Upper lobe of left lung (tissue), 6 donors: Measurements from ENCODE around the gene ACP4. TPM values are rescaled to one million over a fixed set of nuclear protein-coding genes. Genes with fewer than 3 reads are reported as not detected.

Experiments
- ATAC-seq, 2 donors: fragments of 200-7000 bp; cut with Tn5 transposase; one replicate each; pipeline ENCODE4 v1.9.1; 2022; ENCODE audit warnings: mild to moderate bottlenecking in 2 of 2, moderate library complexity in 2 of 2; ENCODE audit not compliant: low FRiP score in 2 of 2
- DNase-seq, 2 donors: peaks; one replicate each; pipeline ENCODE4 v3.0.0-alpha.2; 2019 to 2020
- H3K27ac ChIP-seq, 4 donors: fragments of 200-600 bp; sonication (generic); one replicate each; pipeline ENCODE4 v1.5.1; 2016 to 2019
- H3K27me3 ChIP-seq, 4 donors: fragments of 200-600 bp; sonication (generic); one replicate each; pipeline ENCODE4 v1.5.1; 2017 to 2019
- H3K36me3 ChIP-seq, 4 donors: fragments of 200-600 bp; sonication (generic); one replicate each; pipeline ENCODE4 v1.5.1; 2016 to 2019
- H3K4me1 ChIP-seq, 4 donors: fragments of 200-600 bp; sonication (generic); one replicate each; pipeline ENCODE4 v1.5.1; 2018 to 2019
- H3K4me3 ChIP-seq, 4 donors: fragments of 200-600 bp; sonication (generic); one replicate each; pipeline ENCODE4 v1.5.1; 2017 to 2019; ENCODE audit warnings: mild to moderate bottlenecking in 2 of 4, moderate library complexity in 1 of 4
- H3K9me3 ChIP-seq, 4 donors: fragments of 200-600 bp; sonication (generic); one replicate each; pipeline ENCODE4 v1.5.1; 2018 to 2019
- CTCF ChIP-seq, 6 experiments: fragments of 450-650 bp in 4 of 6; fragments of 200-600 bp in 2 of 6; sonication (generic) in 2 of 6; IDR thresholded peaks; one replicate each; pipeline ENCODE4 v1.5.1; 2016 to 2019; ENCODE audit warnings: antibody characterized with exemption in 6 of 6
- EP300 ChIP-seq, 4 donors: sonication (generic); formaldehyde crosslinking; IDR thresholded peaks; one replicate each; pipeline ENCODE4 v1.5.1; 2017; ENCODE audit warnings: antibody characterized with exemption in 4 of 4, control low read depth in 2 of 4
- POLR2A ChIP-seq, 4 donors: fragments of 450-650 bp; IDR thresholded peaks; one replicate each; pipeline ENCODE4 v1.5.1; 2016 to 2017; ENCODE audit warnings: antibody characterized with exemption in 4 of 4, mild to moderate bottlenecking in 2 of 4
- POLR2AphosphoS5 ChIP-seq, 2 donors: sonication (generic); formaldehyde crosslinking; IDR thresholded peaks; one replicate each; pipeline ENCODE4 v1.5.1; 2017; ENCODE audit warnings: antibody characterized with exemption in 2 of 2
- WGBS, 2 donors: methylation state at CpG; one replicate each; pipeline ENCODE4 v1.1.5; 2017 to 2018; 5-methylcytosine and 5-hydroxymethylcytosine counted together
- total RNA-seq, 6 donors: library from RNA; depleted of rRNA in 4 of 6; stranded (reverse); fragments of >200 nt in 4 of 6; gene quantifications; one replicate each; pipeline versions ENCODE4 v1.1.0 to v1.2.1, GENCODE V29; 2016 to 2021
- donor health status: DM: no; HTN: no; CAD: no; lungs with moderate emphysema.
- donor health status: DM: no; HTN: yes; CAD: no; lungs with severe emphysema.

Gene ACP4
- total RNA-seq, 6 donors from 2014 or later: not detected

DNA sequence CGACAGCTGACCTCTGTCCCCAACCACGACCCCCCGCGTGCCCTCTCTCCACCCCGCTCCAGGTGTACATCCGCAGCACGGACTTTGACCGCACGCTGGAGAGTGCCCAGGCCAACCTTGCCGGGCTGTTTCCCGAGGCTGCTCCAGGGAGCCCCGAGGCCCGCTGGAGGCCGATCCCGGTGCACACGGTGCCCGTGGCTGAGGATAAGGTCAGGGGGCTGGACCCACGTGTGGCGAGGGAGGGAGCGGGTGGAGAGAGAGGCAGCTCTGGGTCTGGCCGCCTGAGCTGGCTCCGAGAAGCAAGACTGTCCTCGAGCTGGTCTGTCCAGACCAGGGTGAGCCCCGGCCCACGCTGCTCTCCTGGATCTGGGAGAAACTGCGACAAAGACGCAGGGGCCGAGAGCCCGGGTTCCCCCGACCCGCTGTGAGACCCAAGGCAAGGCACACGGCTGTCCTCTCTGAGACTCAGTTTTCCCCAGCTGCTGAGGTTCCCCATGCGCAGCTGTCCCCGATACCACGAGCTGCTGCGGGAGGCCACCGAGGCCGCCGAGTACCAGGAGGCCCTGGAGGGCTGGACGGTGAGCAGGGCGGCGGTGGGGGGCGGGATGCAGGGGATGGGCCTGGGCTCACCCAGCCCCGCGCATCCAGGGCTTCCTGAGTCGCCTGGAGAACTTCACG lies 1.5 kb downstream of the ACP4 start:
- DNase-seq: peak in 1 of 2 donors; percentile 77
- no peak overlapping the region for H3K4me3 ChIP-seq
- no peaks in the 10 kb centered on the region for H3K4me1 ChIP-seq
- peaks cover 0 to 6% (median 3%) of the 10 kb centered on the region in 4 donors for H3K36me3 ChIP-seq
- H3K27me3 ChIP-seq: no peaks in the 10 kb centered on the region
- 83 to 84% methylated on average over 43 to 44 of the region's 47 CpGs for WGBS, 2 donors
- no peak overlapping the region for H3K27ac ChIP-seq
- ATAC-seq: no peak
- no peaks in the 10 kb centered on the region for H3K9me3 ChIP-seq
- TF ChIP-seq CTCF (IDR thresholded peaks at IDR 0.05) (no peak), EP300 (IDR thresholded peaks at IDR 0.05) (no peak)

DNA sequence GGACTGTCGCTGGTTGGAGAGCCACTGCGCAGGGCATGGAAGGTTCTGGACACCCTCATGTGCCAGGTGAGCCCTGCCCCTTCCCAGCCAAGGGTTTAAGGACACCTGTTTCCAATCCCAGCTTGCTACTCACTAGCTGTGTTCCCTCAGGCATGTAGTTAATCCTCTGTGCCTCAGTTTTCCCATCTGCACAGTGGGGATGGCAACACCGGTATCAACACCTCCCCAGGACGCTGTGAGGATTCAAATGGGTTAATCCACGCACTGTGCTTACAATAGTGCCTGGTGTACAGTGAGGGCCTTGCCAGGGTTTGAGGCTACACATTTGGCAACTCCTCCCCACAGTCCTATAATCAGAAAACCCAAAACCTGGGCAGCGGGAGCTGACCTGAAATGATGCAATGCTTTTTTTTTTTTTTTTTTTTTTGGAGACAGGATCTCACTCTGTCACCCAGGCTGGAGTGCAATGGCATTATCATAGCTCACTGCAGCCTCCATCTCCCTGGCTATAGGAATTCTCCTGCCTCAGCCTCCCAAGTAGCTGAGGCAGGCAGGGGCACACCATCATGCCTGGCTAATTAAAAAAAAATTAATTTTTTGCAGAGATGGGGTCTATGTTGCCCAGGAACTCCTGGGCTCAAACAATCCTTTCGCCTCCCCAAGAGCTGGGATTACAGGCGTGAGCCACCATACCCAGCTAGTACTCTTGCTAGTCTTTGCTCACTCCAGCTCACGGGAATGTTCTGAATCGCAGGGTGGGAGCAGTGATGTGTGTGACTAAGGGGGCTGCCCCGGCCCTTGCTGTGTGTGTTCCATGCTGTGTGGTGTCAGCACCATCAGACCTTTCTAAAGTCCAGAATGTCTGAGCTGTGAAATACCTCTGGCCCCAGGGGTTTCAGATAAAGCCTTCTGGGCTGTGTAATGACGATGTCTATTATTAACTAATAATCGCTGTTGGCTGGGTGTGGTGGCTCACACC lies 2.3 kb downstream of the ACP4 start:
- ATAC-seq (no peak), DNase-seq (no peak)
- Histone ChIP-seq H3K4me3 (no peak overlapping the region), H3K9me3 (no peaks in the 10 kb centered on the region), H3K27me3 (no peaks in the 10 kb centered on the region), H3K27ac (no peak overlapping the region), H3K4me1 (no peaks in the 10 kb centered on the region), H3K36me3 (peaks cover under 1 to 12% (median 4%) of the 10 kb centered on the region in 4 donors)
- TF ChIP-seq POLR2AphosphoS5 (IDR thresholded peaks at IDR 0.05) (no peak), EP300 (IDR thresholded peaks at IDR 0.05) (no peak), CTCF (IDR thresholded peaks at IDR 0.05) (no peak), POLR2A (IDR thresholded peaks at IDR 0.05) (no peak)
- WGBS, 2 donors: 84 to 87% methylated on average over 8 to 13 of the region's 13 CpGs

DNA sequence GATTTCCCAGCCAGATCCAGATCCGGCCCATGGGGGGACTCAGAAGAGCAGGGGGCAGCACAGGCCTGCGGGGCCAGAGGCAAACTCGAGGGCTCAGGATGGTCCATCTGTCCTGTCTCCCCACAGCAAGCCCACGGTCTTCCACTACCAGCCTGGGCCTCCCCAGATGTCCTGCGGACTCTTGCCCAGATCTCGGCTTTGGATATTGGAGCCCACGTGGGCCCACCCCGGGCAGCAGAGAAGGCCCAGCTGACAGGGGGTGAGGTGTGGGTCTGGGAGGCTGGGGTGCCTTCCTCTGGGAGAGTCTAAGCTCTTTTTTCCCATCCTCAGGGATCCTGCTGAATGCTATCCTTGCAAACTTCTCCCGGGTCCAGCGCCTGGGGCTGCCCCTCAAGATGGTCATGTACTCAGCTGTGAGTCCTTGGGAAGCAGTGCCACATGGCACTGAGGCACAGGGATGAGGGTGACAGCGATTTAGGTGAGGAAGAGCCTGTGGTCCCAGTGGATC lies 3.4 kb downstream of the ACP4 start:
- H3K4me1 ChIP-seq: no peaks in the 10 kb centered on the region
- no peak overlapping the region for H3K4me3 ChIP-seq
- peaks cover 9 to 23% (median 15%) of the 10 kb centered on the region in 4 donors for H3K36me3 ChIP-seq
- H3K9me3 ChIP-seq: no peaks in the 10 kb centered on the region
- DNase-seq (no peak), ATAC-seq (no peak)
- H3K27me3 ChIP-seq: no peaks in the 10 kb centered on the region
- 58 to 73% methylated on average over 3 to 11 of the region's 11 CpGs for WGBS, 2 donors
- no peak for TF ChIP-seq POLR2A (IDR thresholded peaks at IDR 0.05)
- TF ChIP-seq CTCF (IDR thresholded peaks at IDR 0.05): no peak
- TF ChIP-seq POLR2AphosphoS5 (IDR thresholded peaks at IDR 0.05): no peak
- H3K27ac ChIP-seq: no peak overlapping the region

GRCh38 chr19:50794074-50794875 lies 4.1 kb downstream of the ACP4 start:
- H3K4me1 ChIP-seq: no peaks in the 10 kb centered on the region
- DNase-seq (no peak), ATAC-seq (no peak)
- TF ChIP-seq POLR2AphosphoS5 (IDR thresholded peaks at IDR 0.05): no peak
- 29 to 34% methylated on average over 13 to 16 of the region's 16 CpGs for WGBS, 2 donors
- H3K4me3 ChIP-seq: no peak overlapping the region
- no peak overlapping the region for H3K27ac ChIP-seq
- no peaks in the 10 kb centered on the region for H3K9me3 ChIP-seq
- no peaks in the 10 kb centered on the region for H3K27me3 ChIP-seq
- peaks cover 9 to 29% (median 21%) of the 10 kb centered on the region in 4 donors for H3K36me3 ChIP-seq
